ENCODE data around the gene MED20. TPM values are rescaled to one million over a fixed set of nuclear protein-coding genes. Genes with fewer than 3 reads are reported as not detected.

The MED20 gene
- total RNA-seq, 1 donor from 2014 or later = 13.5 TPM

DNA sequence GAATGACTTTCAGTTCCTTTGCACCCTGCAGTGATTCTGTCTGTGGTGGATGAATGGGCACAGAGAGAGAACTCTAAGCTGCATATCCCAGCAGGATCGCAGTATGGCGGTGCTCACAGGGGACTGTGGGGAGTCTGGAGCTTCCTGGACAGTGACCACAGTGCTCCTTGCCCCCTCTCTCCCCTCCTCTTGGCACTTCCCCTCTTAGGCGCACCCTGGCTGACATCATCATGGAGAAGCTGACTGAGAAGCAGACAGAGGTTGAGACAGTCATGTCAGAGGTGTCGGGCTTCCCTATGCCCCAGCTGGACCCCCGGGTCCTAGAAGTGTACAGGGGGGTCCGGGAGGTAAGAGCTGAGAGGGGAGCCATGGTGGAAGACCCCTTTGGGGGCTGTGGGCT is 9.0 kb upstream of the MED20 start:
- no peak for DNase-seq (ENCODE audit: low spot score in 2 of 2)
- no peaks in the 10 kb centered on the region for H3K9me3 ChIP-seq
- H3K4me3 ChIP-seq = no peak overlapping the region
- no peaks in the 10 kb centered on the region for H3K4me1 ChIP-seq
- no peaks in the 10 kb centered on the region for H3K27me3 ChIP-seq
- H3K36me3 ChIP-seq = peaks cover 67 to 75% of the 10 kb centered on the region in 2 donors
- TF ChIP-seq, protein P1, sequence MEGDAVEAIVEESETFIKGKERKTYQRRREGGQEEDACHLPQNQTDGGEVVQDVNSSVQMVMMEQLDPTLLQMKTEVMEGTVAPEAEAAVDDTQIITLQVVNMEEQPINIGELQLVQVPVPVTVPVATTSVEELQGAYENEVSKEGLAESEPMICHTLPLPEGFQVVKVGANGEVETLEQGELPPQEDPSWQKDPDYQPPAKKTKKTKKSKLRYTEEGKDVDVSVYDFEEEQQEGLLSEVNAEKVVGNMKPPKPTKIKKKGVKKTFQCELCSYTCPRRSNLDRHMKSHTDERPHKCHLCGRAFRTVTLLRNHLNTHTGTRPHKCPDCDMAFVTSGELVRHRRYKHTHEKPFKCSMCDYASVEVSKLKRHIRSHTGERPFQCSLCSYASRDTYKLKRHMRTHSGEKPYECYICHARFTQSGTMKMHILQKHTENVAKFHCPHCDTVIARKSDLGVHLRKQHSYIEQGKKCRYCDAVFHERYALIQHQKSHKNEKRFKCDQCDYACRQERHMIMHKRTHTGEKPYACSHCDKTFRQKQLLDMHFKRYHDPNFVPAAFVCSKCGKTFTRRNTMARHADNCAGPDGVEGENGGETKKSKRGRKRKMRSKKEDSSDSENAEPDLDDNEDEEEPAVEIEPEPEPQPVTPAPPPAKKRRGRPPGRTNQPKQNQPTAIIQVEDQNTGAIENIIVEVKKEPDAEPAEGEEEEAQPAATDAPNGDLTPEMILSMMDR (IDR thresholded peaks at IDR 0.05) = no peak
- no peak overlapping the region for H3K27ac ChIP-seq
- intact Hi-C loops (cut with DNase I) = loop anchor here (10.0 kb wide), 1 partner anchor 1585 kb away; the partner anchor contains the start of genes LRRC73, POLR1C and YIPF3

DNA sequence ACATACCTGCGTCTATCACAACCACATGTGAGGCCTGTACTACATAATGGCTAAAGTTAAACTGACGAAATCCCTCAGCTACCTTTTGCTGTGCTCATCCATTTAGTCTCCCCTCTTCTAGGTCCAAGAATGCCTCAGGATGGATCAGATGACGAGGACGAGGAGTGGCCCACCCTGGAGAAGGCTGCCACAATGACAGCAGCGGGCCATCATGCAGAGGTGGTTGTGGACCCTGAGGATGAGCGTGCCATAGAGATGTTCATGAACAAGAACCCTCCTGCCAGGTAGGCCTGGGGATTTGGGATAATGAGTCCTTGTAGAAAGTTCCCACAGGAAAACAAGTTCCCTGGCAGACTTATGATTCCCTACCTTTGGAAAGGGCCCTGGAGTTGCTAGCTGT is 6.3 kb upstream of the MED20 start:
- DNase-seq (ENCODE audit: low spot score in 2 of 2) = no peak
- Histone ChIP-seq H3K36me3 (peaks cover 47 to 53% of the 10 kb centered on the region in 2 donors), H3K27me3 (no peaks in the 10 kb centered on the region), H3K9me3 (no peaks in the 10 kb centered on the region), H3K27ac (no peak overlapping the region), H3K4me3 (no peak overlapping the region), H3K4me1 (peaks cover 0 to 4% of the 10 kb centered on the region in 2 donors)
- TF ChIP-seq, protein P1 (IDR thresholded peaks at IDR 0.05) = no peak
- intact Hi-C loops (cut with DNase I) = loop anchor here (10.0 kb wide), 1 partner anchor 1588 kb away; the partner anchor contains the start of genes LRRC73, POLR1C and YIPF3

DNA sequence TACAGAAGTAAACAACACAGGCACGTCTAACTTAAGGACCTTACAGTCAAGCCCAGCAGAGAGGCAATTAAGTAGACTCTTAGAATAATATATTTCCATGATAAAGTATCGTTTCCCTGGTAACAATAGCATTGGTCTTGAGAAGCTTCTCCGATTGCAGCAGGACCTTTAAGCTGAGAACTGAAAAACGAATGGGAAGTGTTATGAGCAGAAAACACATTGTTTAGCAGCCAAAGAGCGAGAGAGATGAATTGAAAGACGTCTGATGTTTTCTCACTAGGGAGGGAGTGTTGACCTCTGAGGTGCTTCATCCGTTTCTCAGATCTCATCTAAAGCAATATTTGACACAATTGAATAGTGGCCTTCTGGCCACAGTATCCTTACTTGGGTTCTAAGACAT is 1.2 kb upstream of the MED20 start:
- TF ChIP-seq, protein P1 (IDR thresholded peaks at IDR 0.05) = no peak
- Histone ChIP-seq H3K27ac (no peak overlapping the region), H3K36me3 (peaks cover 2 to 3% of the 10 kb centered on the region in 2 donors)

DNA sequence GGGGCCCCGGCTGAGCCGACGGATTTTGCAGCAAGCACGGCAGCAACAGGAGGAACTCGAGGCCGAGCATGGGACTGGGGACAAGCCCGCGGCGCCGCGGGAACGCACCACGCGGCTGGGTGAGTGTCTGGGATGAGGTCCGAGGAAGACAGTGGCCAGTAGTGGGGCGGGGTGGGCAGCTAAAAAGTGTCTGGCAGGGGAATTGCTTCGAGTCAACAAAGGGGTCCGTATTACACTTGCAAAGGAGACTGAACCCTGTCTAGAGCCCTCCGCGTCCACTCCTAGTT is 716 bp upstream of the MED20 start:
- peaks cover 0 to 1% of the 10 kb centered on the region in 2 donors for H3K36me3 ChIP-seq
- H3K27me3 ChIP-seq = no peaks in the 10 kb centered on the region
- peak overlapping the region; percentile 92 to 97 for H3K4me3 ChIP-seq
- DNase-seq (ENCODE audit: low spot score in 2 of 2) = no peak
- peaks cover 8 to 19% of the 10 kb centered on the region in 2 donors for H3K4me1 ChIP-seq
- H3K27ac ChIP-seq = peak overlapping the region; percentile 98 to 99
- no peaks in the 10 kb centered on the region for H3K9me3 ChIP-seq
- TF ChIP-seq, protein P1 (IDR thresholded peaks at IDR 0.05) = no peak
- intact Hi-C loops (cut with DNase I) = loop anchor here (1.0 to 10.0 kb wide), 6 partner anchors 20 to 1593 kb away; partner anchors contain the start of genes CCND3, LRRC73, MRPS10 and POLR1C

More for the DNA sequence above, 1.2 kb upstream of the MED20 start:
- H3K9me3 ChIP-seq = no peaks in the 10 kb centered on the region
- H3K4me3 ChIP-seq = peak overlapping the region; percentile 92 to 97
- H3K27me3 ChIP-seq = no peaks in the 10 kb centered on the region
- intact Hi-C loops (cut with DNase I) = loop anchor here (10.0 kb wide), 1 partner anchor 1593 kb away; the partner anchor contains the start of genes LRRC73, POLR1C and YIPF3
- H3K4me1 ChIP-seq = peaks cover 8 to 19% of the 10 kb centered on the region in 2 donors
- DNase-seq (ENCODE audit: low spot score in 2 of 2) = no peak

DNA sequence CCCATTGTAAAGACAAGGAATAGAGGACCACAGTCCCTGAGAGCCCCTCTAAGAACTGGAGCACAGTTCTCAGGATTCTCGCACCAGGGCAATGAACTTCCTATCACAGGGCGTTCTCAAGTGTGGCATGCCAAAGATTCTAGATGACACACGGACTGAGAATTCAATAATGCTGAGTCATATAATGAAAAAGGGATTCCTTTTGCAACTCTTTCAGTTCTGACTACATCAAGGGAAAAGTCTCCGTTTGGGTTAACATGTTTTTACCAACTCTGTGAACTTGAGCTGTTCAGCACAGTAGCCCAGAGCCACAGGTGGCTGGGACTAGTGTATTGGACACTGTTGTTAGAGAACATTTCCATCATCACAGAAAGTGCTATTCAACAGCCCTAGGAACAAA is 3.4 kb downstream of the MED20 start:
- H3K9me3 ChIP-seq = no peaks in the 10 kb centered on the region
- intact Hi-C loops (cut with DNase I) = no loop called here
- H3K4me1 ChIP-seq = peaks cover 8 to 16% of the 10 kb centered on the region in 2 donors
- TF ChIP-seq, protein P1 (IDR thresholded peaks at IDR 0.05) = no peak
- no peak overlapping the region for H3K27ac ChIP-seq
- peaks cover 16 to 38% of the 10 kb centered on the region in 2 donors for H3K36me3 ChIP-seq
- no peak overlapping the region for H3K4me3 ChIP-seq
- no peaks in the 10 kb centered on the region for H3K27me3 ChIP-seq
- no peak for DNase-seq (ENCODE audit: low spot score in 2 of 2)

Measured in ascending aorta (tissue), 2 donors.